ENCODE results near the gene INSRR.

Gene INSRR

GRCh38 chr1:156851779-156852417 is 7.0 kb downstream of the INSRR start:
- H3K4me3 ChIP-seq (ENCODE audit: low read depth, low read length), result no peak overlapping the region
- TF ChIP-seq CTCF (IDR thresholded peaks at IDR 0.05; ENCODE audit: borderline replicate concordance, insufficient read depth, low read depth, low read length), result no peak

GRCh38 chr1:156849151-156849496 is 9.8 kb downstream of the INSRR start:
- no peak overlapping the region for H3K4me3 ChIP-seq (ENCODE audit: low read depth, low read length)
- TF ChIP-seq CTCF (IDR thresholded peaks at IDR 0.05; ENCODE audit: borderline replicate concordance, insufficient read depth, low read depth, low read length), result no peak

GRCh38 chr1:156848461-156849150 is 10.3 kb downstream of the INSRR start:
- no peak for TF ChIP-seq CTCF (IDR thresholded peaks at IDR 0.05; ENCODE audit: borderline replicate concordance, insufficient read depth, low read depth, low read length)
- no peak overlapping the region for H3K4me3 ChIP-seq (ENCODE audit: low read depth, low read length)

- H3K4me3 ChIP-seq (ENCODE audit: low read depth, low read length), result no peak overlapping the region
- TF ChIP-seq CTCF (IDR thresholded peaks at IDR 0.05; ENCODE audit: borderline replicate concordance, insufficient read depth, low read depth, low read length), result no peak
These were observed 11.1 kb downstream of the INSRR start for GRCh38 chr1:156847591-156848460.

- H3K4me3 ChIP-seq (ENCODE audit: low read depth, low read length), result no peak overlapping the region
- no peak for TF ChIP-seq CTCF (IDR thresholded peaks at IDR 0.05; ENCODE audit: borderline replicate concordance, insufficient read depth, low read depth, low read length)
These were observed 12.3 kb downstream of the INSRR start for GRCh38 chr1:156846643-156847042.

GRCh38 chr1:156845953-156846545 is 12.9 kb downstream of the INSRR start:
- TF ChIP-seq CTCF (IDR thresholded peaks at IDR 0.05; ENCODE audit: borderline replicate concordance, insufficient read depth, low read depth, low read length), result no peak
- H3K4me3 ChIP-seq (ENCODE audit: low read depth, low read length), result no peak overlapping the region
